Right ventricle myocardium inferior (tissue), 1 donor: ENCODE data around the gene KCTD5. TPM values are rescaled to one million over a fixed set of nuclear protein-coding genes. Genes with fewer than 3 reads are reported as not detected.
"Not testable (repeated sequence)": the region's sequence is repeated elsewhere in the genome, so short reads cannot be mapped to it uniquely, and the experiment has no call there.

ENCODE experiments used
- ATAC-seq: fragments of 200-7000 bp; cut with Tn5 transposase; one replicate; pipeline ENCODE4 v1.9.1; 2020; ENCODE audit warnings: mild to moderate bottlenecking, moderate library complexity
- DNase-seq: peaks from one replicate; pipeline ENCODE4 v3.0.0; 2021; ENCODE audit errors: missing footprints
- intact Hi-C: fragments of 100-400 bp; cut with DNase I; formaldehyde crosslinking; loops from one replicate; pipeline ENCODE4 v1.11.0; 2022
- long read RNA-seq: library from polyadenylated mRNA; unstranded; transcript quantifications from one replicate; pipeline ENCODE4 v2.0.0, GENCODE V29; 2021
- total RNA-seq: library from RNA; stranded (reverse); fragmentation: NEBNext Ultra II Directional; extraction: Animal tissue kit (Norgen Biotek cat#: 25700); gene quantifications from one replicate; pipeline ENCODE4 v1.2.1, GENCODE V29; 2021
- donor health status: DM: no; HTN: yes; CAD: no; lungs with severe emphysema.

The KCTD5 gene, protein sequence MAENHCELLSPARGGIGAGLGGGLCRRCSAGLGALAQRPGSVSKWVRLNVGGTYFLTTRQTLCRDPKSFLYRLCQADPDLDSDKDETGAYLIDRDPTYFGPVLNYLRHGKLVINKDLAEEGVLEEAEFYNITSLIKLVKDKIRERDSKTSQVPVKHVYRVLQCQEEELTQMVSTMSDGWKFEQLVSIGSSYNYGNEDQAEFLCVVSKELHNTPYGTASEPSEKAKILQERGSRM
- total RNA-seq = 10.5 TPM
- long read RNA-seq, transcript KCTD5-201 (6 exons, 2,482 nt) = major isoform, 7 of 8 reads
- long read RNA-seq, partial matches to known transcripts = 1 of 8 reads
- long read RNA-seq, other reads (novel, unspliced or antisense) = 0 of 8 reads

- ATAC-seq (peak; percentile 95), DNase-seq (peak; percentile 98)
- intact Hi-C loops = no loop called here
Observed at GRCh38 chr16:2682209-2683021, at the start of gene KCTD5. TSS of gene KCTD5 (plus strand) at chr16:2682523. CDS start at chr16:2682549, 26 bp downstream.

- ATAC-seq (peak; percentile 61), DNase-seq (peak; percentile 39)
- intact Hi-C loops = not testable (repeated sequence)
Observed at GRCh38 chr16:2639071-2639721, 43.1 kb upstream of the KCTD5 start.

DNA sequence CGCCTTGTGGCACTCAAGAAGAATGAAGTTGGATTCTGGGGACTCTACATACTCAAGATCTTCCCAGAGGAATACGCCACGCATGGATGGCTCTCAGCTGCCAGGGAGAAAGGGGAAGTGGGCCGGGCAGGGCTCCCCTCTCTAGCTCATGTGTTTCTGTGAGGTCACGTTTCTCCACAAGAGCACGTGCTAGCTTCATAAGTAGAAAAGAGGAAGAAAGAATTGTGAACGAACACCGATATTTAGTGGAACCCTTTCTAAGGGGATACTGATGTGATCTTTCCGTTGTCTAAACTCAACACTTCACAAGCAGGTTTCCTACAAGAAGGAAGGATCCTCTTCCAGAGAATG is 42.6 kb upstream of the KCTD5 start:
- ATAC-seq = peak; percentile 62
- DNase-seq, intact Hi-C loops: not testable (repeated sequence)

- ATAC-seq, intact Hi-C loops, DNase-seq: not testable (repeated sequence)
Observed at GRCh38 chr16:2642561-2642960, 39.8 kb upstream of the KCTD5 start.

DNA sequence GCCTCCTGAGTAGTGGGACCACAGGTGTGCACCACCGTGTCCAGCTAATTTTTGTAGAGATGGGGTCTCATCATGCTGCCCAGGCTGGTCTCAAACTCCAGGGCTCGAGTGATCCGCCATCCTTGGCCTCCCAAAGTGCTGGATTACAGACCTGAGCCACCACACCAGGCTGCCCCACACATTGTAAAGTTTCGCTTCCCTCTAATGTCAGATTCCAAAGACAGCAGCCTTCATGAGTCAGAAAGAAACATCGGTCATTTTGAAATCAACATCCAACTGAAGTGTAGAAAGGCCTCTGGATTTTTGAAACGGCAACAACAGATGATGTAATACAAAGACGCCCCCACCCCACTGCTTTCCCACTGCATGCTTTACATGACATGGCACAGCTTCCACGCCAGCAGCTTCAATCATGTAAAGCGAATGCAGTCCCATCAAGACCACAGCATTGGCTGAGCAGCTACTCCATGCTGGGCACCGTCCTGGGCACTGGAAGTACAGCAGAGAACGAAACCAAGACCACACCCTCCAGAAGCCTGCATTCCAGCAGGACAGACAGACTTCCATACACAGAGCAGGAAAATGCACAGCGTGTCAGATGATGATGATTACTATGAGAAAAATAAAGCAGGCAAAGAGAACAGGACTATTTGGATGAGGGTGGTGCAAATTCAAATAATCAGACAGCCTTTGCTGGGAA is 37.4 kb upstream of the KCTD5 start:
- ATAC-seq, DNase-seq, intact Hi-C loops: not testable (repeated sequence)

DNA sequence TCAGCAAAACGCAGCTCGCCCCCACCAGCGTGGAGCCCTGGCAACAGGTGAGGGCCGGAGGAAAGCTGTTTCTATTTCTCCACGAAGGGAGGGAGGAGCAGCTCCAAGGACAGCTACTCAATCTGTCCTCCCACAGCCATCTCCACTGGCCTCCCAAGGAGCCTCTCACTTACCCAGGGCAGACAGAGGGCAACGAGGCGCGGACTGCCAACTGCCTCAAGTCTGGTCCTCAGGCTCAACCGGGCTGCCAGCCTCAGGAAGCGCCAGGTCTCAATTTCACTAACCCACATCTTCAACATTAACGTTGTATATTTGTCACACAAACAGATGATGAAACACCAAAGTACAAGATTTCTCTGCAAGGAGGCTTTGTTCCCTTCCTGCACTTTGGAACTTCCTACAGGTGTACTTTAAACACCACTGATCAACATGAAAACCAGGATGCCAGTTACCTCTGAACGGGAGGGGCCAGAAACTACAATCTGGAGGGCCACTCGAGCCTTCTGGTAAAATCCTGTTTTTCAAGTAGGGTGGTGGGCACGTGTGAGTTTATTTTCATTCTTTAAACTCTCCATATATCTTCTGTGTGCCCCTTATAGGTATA is 31.0 kb upstream of the KCTD5 start:
- ATAC-seq, DNase-seq, intact Hi-C loops: not testable (repeated sequence)

DNA sequence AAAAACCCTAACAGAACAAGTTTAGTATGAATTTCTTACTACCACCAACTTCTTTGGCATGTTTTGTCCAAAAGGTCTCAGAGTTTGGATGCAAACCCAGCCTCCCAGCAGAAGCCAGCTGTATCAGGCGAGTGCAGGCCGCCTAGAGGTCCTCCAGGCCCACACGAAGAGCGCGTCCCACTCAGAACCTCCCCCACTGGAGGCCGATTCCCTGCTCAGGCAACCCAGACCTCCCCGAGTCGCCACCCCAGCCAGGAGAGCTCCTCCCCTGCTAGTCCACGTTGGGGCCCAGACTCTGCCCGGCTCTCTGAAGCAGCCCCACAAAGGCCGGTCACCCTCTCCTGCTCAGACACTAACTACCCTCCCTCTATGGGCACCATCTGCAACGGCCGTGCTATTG is 28.4 kb upstream of the KCTD5 start:
- ATAC-seq, DNase-seq, intact Hi-C loops: not testable (repeated sequence)

DNA sequence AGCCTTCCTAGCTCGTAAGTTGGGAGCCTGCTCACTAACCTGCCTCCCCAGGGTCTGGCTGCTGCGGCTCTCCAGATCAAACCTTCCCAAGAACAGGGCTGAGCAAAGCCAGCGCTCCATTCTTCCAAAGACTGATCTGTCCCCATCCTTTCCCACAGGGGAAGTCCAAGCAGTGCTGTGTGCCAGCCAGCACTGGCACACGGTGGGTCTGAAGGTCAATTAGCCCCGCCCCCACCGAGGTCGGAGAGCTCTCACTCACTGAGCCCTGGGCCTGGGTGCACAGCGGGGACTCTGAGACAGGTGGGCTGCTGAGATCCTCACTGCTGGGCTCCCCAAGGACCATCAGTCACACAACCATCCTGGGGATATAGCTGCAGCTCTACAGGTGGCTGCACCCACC is 27.4 kb upstream of the KCTD5 start:
- DNase-seq, ATAC-seq, intact Hi-C loops: not testable (repeated sequence)

DNA sequence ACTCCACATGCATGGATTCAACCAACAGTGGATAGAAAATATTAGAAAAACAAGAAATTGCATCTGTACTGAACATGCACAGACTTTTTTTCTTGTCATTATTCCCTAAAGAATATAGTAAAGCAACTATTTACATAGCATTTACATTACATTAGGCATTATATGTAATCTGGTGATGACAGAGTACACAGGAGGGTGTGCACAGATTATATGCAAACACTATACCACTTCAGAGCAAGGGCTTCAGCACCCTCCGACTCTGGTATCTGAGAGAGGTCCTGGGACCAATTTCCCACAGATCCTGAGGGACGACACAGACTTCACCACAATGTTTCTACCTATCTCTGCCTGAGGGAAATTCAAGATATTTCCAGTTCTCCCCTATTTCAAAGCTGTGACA is 25.3 kb upstream of the KCTD5 start:
- ATAC-seq = no peak
- DNase-seq = no peak
- intact Hi-C loops = no loop called here

GRCh38 chr16:2657803-2658202 is 24.5 kb upstream of the KCTD5 start:
- ATAC-seq, intact Hi-C loops, DNase-seq: not testable (repeated sequence)

GRCh38 chr16:2659560-2659959 is 22.8 kb upstream of the KCTD5 start:
- ATAC-seq = peak; percentile 6
- intact Hi-C loops, DNase-seq: not testable (repeated sequence)

DNA sequence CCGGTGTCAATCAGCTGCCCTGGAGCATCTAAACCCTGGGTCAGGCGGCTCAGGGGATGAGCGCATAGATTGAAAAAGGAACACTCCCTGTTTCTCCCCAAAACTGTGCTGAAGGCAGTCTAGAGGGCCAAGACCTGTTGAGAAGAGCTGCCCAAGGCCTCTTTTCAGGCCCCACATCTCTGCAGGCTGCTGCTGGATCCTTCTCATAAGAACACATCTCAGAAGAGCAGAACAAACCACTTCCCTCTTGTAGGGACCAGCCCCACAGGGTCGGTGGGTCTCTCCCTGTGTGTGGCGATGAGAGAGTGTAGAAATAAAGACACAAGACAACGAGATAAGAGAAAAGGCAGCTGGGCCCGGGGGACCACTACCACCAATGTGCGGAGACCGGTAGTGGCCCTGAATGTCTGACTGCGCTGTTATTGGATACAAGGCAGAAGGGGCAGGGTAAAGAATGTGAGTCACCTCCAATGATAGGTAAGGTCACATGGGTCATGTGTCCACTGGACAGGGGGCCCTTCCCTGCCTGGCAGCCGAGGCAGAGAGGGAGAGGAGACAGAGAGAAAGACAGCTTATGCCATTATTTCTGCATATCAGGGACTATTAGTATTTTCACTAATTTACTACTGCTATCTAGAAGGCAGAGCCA is 22.2 kb upstream of the KCTD5 start:
- ATAC-seq = peak; percentile 23
- intact Hi-C loops, DNase-seq: not testable (repeated sequence)

DNA sequence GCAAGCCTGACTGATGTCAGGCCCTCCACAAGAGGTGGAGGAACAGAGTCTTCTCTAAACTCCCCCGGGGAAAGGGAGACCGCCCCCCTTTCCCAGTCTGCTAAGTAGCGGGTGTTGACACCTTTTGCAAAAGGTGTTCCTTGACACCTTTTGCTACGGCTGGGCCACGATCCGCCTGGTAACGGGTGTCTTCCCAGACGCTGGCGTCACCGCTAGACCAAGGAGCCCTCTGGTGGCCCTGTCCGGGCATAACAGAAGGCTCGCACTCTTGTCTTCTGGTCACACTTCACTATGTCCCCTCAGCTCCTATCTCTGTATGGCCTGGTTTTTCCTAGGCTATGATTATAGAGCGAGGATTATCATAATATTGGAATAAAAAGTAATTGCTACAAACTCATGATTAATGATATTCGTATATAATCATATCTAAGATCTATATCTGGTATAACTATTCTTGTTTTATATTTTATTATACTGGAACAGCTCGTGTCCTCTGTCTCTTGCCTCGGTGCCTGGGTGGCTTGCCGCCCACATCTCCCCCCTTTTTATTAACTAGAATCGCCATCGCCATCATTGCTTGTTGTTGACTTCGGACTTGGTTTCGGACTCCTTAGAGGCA is 21.5 kb upstream of the KCTD5 start:
- intact Hi-C loops, DNase-seq: not testable (repeated sequence)
- peak; percentile 32 for ATAC-seq

DNA sequence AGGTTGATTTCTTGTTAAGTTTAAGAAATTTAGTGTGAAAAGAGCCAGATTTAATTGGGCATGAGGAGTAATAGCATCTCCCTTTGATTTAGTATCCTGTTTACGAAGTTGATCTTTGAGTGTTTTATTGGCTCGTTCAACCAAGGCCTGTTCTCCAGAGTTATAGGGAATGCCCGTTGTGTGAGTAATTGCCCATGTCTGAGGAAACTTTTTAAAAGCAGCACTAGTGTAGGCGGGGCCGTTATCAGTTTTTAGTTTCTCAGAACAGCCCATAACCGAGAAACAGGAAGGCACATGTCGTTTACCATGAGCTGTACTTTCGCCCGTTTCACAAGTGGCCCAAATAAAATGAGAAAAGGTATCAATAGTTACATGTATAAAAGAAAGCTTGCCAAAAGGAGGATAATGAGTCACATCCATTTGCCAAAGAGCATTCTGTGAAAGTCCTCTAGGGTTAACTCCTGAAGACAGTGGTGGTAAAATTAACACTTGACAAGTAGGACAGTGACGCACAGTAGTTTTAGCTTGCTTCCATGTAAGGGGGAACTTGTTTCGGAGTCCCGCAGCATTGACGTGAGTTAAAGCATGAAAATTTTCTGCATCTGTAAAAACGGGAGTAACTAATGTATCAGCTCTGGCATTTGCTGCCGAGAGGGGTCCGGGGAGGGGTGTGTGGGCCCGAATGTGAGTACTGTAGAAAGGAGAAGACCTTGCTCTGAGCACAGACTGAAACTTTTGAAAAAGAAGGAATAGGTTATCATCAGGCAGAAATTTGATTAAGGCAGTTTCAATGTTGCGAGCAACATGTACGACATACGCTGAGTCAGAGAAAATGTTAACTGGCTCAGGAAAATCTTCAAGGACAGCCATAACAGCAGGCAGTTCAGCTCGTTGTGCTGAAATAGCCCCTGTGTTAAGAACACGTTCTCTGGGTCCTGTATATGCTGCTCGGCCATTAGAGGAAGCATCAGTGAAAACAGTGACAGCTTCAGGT is 18.5 kb upstream of the KCTD5 start:
- DNase-seq (no peak), ATAC-seq (peak; percentile 61)
- intact Hi-C loops = no loop called here

DNA sequence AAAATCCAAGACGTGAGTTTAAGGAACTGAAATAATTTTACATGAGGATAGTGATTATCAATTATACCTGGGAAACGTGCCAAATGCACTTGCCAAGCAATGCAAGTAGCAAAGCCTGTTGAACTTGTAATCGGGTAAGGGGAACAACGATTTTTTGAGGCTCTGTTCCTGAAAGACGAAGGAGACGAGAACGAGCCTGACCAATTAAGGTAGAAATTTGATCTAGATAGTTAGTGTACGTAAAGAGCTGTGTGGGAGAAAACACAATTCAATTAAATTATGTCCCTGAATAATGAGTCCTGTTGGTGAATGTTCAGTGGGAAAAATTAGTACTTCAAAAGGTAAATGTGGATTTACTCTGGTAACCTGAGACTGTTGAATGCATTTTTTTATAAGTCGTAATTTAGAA is 17.7 kb upstream of the KCTD5 start:
- no peak for DNase-seq
- intact Hi-C loops = no loop called here
- no peak for ATAC-seq

DNA sequence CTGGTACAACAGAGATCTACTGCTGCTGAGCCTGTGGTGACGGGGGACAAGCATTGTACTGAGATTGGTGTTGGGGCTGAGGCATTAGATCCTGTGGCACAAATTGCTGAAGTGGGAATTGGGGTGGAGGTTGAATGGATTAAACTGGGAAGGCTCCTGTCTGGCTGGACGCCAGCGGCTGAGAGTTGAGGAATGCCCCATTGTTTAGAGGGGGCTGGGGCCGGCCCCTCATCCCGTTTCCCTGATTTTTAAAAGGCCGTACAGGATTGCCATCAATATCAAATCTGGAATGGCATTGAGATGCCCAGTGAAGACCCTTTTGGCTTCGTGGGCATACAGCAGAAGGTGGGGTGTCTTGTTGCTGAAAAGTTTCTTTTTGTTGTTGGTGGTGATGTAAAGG is 15.7 kb upstream of the KCTD5 start:
- ATAC-seq, DNase-seq, intact Hi-C loops: not testable (repeated sequence)
